ENCODE results near the gene SMIM35. TPM values are rescaled to one million over a fixed set of nuclear protein-coding genes. Genes with fewer than 3 reads are reported as not detected.

The SMIM35 gene
- polyA plus RNA-seq, 4 donors: 0.05 to 0.30 (median 0.12) TPM

DNA sequence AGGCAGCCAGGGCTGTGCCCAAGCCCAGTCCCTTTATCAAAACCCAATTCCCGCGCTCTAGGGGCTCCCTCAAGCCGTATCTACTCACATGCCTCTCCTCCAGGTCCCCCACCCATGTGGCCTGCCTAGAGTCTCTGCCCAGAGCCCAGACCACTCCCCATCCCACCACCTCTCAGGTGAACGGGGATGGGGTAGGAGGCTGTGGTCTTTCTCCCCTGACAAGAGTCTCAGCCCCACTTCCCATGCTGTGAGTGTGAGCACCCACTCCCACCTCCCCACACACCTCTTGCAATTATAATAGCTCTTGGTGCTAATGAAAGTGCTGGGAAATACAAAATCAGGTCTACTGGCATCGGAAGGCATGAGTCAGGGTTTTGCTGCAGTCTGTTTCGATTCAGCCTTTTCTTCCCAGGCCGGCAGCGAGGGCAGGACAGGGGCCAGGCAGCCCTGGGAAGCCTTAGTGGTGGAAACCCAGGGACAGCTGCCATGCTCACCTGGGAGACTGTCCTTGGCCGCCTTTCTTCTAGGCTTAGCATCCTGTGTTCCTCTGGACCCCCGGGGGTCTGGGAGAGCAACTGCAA is 26.6 kb downstream of the SMIM35 start:
- DNase-seq (ENCODE audit: low read depth in 4 of 4, low spot score in 2 of 4): no peak

- DNase-seq (ENCODE audit: low read depth in 4 of 4, low spot score in 2 of 4): no peak
These were observed 27.4 kb downstream of the SMIM35 start for GRCh38 chr11:118059246-118059940.

- DNase-seq (ENCODE audit: low read depth in 4 of 4, low spot score in 2 of 4): no peak
These were observed 28.2 kb downstream of the SMIM35 start for GRCh38 chr11:118058311-118059245.

DNA sequence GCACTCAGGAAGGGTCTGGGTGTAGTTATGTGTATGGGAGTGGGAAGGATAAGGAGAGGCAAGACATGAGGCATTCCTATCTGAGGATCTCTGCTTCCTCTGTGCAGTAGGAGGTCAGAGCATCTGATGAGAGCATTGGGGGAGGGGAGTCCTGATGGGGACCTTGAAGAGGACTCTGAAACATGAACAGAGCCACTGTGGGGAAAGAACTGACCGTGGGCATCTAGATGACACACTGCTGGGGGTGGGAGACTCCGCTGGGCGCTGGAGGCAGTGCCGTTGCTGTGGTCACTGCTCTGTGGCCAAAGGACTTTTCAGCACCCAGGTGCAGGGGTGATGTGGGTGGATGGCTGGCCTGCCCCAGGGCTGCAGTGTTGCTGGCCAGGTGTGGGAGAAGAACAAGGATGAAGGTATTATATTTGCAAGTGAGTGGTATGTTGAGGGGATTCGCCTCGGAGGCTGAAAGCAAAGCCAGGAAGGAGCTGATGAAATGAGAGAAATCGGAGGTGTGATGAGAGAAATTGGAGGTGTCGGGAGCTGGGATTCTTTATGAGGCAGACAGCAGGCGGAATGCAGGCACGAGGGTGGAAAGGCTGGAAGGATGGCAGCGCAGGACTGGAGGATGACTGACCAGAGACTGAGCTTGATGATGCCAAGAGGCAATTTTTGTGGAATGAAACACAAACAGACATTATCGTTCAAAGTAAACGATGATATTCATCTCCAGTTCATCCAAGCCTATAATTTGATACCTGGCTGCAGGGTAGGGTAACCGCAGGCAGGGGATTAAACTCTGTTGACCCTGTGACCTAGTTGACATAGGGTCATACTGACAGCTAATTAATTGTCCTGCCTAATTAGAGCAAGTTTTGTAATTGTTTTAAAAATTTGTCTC is 29.3 kb downstream of the SMIM35 start:
- no peak for DNase-seq (ENCODE audit: low read depth in 4 of 4, low spot score in 2 of 4)

DNA sequence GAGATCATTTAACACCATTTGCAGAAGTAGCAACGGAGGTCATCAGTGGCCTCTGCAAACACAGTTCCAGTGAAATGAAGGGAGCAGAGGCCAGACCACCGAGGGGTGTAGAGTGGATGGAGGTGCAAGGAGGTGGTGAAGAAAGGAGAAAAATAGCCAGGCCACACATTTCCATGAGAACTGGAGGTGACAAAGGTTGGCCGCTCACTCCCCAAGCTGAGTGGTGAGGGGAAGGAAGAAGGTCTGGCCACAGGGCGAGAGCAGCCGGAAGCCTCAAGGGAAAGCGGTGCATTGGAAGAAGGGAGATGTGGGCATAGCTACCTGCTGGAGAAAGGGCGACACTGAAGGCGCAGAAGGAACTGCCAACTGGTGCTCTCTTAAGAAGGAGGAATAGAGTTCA is 30.0 kb downstream of the SMIM35 start:
- no peak for DNase-seq (ENCODE audit: low read depth in 4 of 4, low spot score in 2 of 4)

DNA sequence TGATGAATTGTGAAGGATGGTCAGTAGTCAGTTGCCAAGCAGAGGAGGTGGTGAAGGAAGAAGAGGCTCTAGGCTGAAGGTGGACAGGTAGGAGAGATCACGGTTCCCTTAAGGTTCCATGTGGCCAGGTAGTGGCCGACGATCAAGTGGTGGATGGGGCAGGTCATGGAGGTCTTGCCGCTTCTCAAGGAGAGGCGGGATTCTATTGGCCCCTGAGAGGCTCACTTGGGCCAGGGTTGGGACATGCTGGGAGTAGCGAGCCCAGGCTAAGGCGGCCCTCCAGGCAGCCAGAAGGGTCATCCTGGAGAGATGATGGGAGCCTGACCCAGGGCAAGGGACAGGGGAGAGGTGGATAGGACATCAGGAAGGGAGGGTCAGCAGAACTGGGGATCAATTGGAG is 30.8 kb downstream of the SMIM35 start:
- no peak for DNase-seq (ENCODE audit: low read depth in 4 of 4, low spot score in 2 of 4)

- DNase-seq (ENCODE audit: low read depth in 4 of 4, low spot score in 2 of 4): no peak
These were observed 31.8 kb downstream of the SMIM35 start for GRCh38 chr11:118054712-118055640.

DNA sequence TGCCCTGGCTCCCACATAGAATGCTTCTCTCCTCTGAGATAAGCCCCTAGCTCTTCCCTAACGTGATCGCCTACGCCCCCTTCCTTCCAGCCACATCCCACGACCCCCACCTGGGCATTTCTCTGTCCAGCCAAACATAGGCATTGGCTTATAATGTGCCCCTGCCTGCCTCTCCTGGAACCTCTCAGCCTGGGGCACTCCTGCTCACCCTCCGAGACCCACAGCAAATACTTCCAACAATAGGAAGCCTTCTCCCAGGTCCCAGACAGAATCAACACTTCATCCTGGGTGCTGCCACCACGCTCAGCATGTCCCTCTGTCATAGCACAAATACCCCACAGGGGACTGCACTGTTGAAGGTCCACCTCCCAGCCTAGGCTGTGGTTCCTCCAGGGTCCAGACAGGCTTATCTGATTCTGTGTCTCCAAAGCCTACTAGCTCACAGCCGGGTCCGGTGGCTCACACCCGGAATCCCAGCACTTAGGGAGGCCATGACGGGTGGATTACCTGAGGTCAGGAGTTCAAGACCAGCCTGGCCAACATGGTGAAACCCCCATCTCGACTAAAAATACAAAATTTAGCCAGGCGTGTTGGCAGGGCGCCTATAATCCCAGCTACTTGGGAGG is 34.1 kb downstream of the SMIM35 start:
- DNase-seq (ENCODE audit: low read depth in 4 of 4, low spot score in 2 of 4): no peak

DNA sequence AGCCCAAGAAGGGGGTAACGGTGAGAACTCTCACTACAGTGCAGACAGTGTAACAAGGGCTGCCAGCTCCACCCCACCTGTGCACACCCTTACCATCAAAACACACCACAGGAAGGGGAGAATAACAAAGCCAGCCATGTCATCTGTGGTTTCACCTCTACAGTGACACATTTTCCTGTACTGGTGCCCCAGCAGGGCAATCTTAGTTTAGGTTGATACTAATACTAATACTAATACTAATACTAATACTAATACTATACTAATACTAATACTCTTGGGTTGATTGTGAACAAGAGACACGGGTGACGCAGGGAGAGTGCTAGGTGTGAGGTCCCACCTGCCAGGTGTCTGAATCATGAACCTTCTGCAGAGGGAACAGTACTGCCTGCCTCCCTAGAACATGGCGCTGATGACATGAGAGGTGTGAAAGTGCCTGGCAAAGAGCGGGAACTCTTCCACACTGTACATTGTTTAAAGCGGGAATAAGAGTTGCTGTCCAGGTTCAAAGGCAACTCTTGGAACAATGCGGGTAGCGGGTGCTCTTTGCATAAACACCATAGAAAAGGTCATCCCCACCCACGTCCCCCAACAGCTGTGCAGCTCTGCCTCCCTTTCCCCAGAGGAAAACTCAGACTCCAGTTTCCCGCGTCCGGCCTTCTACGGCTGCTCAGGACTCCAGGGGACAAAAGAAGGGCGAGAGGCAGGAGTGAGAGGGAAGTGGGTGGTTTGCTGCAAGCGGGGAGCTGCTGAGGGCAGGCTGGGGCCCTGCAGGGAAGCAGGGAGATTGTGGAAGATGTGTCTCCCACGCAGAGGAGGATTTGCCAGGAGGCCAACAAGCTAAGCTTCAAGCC is 34.9 kb downstream of the SMIM35 start:
- DNase-seq (ENCODE audit: low read depth in 4 of 4, low spot score in 2 of 4): no peak

DNA sequence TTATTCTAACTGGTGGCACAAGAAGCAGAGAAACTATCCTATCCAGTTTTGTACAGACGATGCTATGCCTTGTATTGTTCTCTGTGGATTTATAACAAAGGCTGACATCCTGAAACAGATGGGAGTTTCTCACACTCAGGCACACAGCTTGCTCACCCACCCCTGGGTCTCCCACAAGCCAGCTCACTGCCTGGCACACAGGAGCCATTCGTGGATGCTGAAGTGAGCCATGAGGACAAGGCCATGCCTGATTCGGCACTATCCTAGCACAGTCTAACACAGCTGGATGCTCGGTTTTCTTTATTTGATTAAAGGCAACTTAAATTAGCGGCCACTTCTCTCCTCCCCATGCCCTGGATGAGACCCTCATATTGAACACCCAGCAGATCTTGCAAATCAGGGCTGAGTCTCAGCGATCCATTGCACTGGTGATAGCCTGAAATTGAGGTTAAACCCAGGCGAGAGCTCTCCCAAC is 35.6 kb downstream of the SMIM35 start:
- no peak for DNase-seq (ENCODE audit: low read depth in 4 of 4, low spot score in 2 of 4)

DNA sequence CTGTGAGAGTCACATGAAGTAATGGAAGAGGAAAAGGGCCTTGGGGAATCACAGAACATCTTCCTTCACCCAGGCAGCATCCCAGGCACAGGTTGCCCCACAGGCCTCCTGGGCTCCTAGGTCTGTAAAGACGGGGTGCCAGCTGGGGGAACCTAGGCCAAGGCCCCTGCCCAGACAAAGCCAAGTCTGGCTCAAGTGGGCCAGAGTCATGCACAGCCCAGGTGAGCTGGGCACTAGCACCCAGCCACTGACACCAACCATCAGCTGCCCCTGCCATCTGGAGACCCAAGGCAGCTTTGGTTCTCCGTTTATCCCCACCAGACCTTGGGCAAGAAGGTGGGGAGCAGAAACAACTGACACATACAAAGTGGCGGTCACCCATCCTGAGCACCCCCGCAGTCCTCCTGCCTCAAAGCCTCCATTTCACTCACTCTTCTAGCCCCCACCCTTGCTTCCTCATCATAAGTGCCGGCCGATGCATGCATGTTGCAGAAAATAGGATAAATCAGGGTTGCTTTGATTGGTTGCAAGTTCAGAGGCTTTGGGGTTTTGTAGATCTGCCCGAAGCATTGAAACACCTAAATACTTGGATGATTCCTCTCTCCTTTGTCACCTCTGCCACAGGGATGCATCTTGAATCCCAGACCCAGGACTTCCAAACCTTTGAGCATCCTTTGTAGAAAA is 36.4 kb downstream of the SMIM35 start:
- DNase-seq (ENCODE audit: low read depth in 4 of 4, low spot score in 2 of 4): no peak

- DNase-seq (ENCODE audit: low read depth in 4 of 4, low spot score in 2 of 4): no peak
These were observed 37.0 kb downstream of the SMIM35 start for GRCh38 chr11:118049771-118050170.

- no peak for DNase-seq (ENCODE audit: low read depth in 4 of 4, low spot score in 2 of 4)
These were observed 38.0 kb downstream of the SMIM35 start for GRCh38 chr11:118048472-118049370.

DNA sequence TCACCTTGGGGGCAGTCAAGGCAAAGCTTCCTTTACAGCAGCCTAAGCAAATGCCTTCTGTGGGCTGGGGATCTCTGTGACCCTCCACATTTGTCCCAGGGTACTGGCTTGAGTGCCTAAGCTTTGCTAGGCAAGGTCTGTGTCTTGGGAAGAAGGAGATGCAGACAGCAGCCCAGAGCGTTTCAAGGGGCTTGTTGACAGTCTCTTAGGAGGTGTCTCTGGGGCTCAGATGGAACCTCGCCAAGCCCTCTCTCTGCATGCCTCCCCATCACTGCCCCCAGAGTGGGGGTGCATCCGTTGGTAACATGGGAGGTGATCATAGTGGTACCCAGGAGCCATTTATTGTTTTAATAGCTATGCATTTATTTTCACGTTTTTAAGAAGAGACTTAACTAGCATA is 39.0 kb downstream of the SMIM35 start:
- no peak for DNase-seq (ENCODE audit: low read depth in 4 of 4, low spot score in 2 of 4)

DNA sequence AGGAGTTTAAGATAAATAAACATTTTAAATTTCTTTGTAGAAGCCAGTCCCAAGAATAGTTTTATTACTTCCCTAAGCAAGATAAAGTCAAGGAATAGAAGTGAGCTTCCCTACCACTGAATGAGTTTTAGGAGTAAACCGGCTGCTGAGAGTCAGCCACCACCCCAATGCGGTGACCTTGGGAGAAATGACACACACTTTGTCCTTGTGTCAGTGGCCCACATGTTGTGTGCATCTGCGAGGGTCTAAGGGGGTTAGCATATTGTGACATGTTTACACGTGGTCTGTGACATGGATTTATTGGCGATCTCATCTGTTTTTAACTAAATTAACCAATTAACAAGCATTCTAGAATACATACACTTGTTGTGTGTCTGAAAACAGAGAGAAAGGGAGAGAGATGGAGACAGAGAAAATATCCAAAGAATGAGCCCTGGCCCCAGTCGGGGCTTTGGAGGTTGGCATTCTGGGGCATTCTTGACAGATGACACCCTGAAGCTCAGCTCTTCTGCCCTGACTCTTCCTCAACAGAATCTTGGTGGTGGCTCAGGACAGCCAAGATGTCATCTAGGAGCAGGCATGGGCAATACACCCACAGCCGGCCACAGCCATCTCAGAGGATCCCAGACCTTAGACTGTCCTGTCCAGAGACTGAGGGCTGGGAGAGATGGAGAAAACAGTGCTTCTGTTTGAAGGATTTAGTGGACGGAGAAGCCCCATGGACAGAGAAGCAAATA is 39.6 kb downstream of the SMIM35 start:
- DNase-seq (ENCODE audit: low read depth in 4 of 4, low spot score in 2 of 4): no peak
